Kidney capillary endothelial cell (primary cell): ENCODE results near the gene FPR2.
"Not testable (repeated sequence)": the region's sequence is repeated elsewhere in the genome, so short reads cannot be mapped to it uniquely, and the experiment has no call there.

Experiments
- DNase-seq: peaks from one replicate; pipeline ENCODE4 v3.0.0-alpha.2; 2018; ENCODE audit warnings: low spot score

Gene FPR2, protein sequence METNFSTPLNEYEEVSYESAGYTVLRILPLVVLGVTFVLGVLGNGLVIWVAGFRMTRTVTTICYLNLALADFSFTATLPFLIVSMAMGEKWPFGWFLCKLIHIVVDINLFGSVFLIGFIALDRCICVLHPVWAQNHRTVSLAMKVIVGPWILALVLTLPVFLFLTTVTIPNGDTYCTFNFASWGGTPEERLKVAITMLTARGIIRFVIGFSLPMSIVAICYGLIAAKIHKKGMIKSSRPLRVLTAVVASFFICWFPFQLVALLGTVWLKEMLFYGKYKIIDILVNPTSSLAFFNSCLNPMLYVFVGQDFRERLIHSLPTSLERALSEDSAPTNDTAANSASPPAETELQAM

GRCh38 chr19:51760697-51761356, at the start of gene FPR2:
FPR2 (plus strand) TSS chr19:51761180; CDS start chr19:51768659, 7,479 bp downstream.
- no peak for DNase-seq

- DNase-seq: no peak
Observed at GRCh38 chr19:51711702-51712101, 49.3 kb upstream of the FPR2 start.

- no peak for DNase-seq
Observed at GRCh38 chr19:51712461-51713081, 48.4 kb upstream of the FPR2 start.

DNA sequence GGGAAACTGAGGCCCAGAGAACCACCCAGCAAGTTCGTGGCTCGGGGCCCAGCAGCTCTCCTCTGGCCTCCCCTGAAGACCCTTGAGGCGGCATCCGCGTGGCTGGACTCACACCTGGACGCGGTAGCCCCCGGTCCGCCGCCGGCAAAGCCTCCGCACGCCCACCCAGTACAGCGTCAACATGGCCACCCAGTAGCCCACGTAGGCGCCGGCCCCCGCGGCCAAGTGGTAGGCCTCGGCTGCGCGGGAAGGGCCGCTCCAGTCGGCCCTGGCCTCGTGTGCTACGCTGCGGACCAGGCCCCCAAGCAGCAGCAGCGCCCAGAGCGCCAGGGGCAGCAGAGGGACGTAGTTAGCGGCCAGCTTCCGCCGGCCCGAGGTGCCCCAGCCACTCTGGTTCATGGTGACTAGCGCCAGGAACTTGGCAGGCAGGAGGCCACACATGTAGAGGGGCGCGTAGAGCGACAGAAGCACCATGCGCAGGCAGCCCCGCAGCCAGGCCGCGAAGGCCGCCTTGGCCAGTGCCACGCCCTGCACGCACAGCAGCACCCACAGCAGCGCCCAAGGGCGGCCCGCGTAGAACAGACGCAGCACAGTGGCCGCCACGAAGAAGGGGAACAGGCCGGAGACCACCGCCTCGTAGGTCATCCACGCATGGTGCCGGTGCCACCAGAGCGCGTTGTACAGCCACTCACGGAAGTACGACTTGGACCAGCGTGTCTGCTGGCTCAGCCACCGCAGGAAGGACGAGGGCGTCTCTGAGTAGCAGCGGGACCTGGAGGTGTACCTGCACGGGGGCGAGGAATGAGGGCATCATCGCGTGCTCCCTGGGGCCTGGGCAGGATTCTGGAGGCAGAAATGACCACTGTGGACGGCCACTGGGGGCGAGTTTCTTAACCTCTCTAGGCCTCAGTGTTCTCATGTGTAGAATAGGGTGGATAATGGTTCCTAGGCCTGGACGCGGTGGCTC, 47.4 kb upstream of the FPR2 start:
- DNase-seq: no peak

- DNase-seq: no peak
Observed at GRCh38 chr19:51714848-51715247, 46.1 kb upstream of the FPR2 start.

DNA sequence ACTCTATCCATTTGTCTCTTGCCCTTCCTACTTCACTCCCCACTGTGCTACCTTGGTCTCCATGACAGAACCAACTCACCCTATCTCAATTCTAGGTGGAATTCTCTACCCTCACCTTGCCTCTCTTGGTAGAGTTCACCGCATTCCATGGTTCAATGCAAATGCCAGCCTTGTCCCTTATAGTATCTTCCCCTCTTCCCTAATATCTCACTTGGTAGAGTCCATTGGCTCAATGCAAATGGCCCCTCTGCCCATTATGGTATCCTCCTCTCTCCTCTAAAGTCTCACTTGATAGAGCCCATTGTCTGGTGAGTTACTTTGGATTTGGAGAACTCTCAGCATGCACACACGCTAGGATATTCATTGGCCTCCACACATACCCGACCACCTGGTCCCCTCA, 45.1 kb upstream of the FPR2 start:
- DNase-seq: no peak

GRCh38 chr19:51716925-51717324, 44.1 kb upstream of the FPR2 start:
- no peak for DNase-seq

GRCh38 chr19:51719251-51719988, 41.6 kb upstream of the FPR2 start:
- DNase-seq: no peak

GRCh38 chr19:51721905-51722304, 39.1 kb upstream of the FPR2 start:
- no peak for DNase-seq

- no peak for DNase-seq
Observed at GRCh38 chr19:51722492-51722891, 38.5 kb upstream of the FPR2 start.

DNA sequence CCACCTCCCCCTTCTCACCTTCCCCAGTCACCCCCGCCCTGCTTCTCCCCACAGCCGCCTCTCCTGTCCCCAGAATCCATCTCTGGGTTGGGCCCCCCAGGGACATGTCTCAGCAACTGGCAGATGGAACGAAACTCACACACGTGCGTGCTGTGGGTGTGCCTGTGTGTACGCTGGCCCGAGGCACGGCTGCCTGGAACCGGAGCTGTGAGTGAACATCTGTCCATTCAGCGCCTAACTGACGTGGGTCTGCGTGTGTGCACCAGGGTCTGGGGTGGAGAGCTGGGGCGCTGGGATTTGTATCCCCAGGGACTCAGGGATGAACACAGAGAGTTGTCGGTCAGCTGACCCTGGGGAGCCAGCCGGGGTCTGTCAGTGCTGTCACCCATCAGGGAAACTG, 36.4 kb upstream of the FPR2 start:
- DNase-seq: no peak

DNA sequence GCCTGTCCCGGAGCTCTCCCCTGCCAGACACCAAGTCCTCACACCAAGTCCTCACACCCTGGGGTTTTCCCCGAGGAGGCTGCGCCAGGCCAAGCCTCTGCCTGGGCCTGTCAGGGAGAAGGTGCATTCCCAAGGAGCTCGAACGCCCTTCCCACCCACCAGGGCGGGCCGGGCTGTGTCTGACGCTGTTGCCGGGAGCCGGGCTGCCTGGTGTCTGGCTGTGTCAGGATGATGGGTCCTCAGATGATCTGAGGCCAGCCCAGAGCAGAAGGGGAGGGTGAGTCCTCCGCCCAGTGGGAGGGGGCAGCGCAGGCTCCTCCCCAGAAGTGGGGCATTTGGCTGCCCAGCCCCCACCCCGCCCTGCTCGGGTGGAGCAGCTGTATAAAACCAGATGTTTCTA, 34.9 kb upstream of the FPR2 start:
- no peak for DNase-seq

- DNase-seq: no peak
Observed at GRCh38 chr19:51727349-51727880, 33.6 kb upstream of the FPR2 start.

DNA sequence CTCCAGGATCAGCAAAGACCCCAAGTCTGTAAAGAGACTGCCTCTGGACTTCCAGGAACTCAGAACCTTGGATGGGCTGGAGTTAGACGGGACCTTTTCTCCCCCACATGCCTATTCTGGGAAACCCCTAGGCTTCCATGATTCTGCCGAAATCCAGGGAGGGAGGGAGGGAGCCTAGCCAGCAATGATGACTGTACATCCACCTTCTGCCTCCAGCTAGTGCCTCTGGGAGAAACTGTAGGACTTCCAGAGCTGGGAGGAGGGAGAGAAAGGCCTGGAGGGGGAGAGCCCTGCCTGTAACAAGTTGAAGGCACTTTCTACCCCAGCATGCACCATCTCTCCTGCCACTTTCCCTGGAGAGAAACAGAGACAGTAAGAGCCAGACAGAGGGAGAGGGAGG, 31.2 kb upstream of the FPR2 start:
- no peak for DNase-seq

- no peak for DNase-seq
Observed at GRCh38 chr19:51733742-51734522, 27.0 kb upstream of the FPR2 start.

GRCh38 chr19:51735759-51736449, 25.1 kb upstream of the FPR2 start:
- no peak for DNase-seq

GRCh38 chr19:51737389-51737788, 23.6 kb upstream of the FPR2 start:
- DNase-seq: no peak

DNA sequence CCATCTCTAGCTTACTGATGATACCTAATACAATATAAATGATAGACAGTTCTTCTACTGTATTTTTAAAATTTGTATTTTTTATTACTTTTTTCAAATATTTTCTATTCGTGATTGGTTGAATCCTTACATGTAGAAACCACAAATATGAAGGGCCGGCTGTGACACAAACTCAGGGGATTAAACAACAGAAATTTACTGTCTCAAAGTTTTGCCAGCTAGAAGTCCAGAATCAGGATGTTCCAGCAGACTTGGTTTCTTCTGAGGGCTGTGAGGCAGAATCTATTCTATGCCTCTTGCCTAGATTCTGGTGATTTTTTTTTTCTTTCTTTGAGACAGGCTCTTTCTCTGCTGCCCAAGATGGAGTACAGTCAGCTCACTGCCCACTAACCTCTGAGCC, 23.1 kb upstream of the FPR2 start:
- DNase-seq: no peak

DNA sequence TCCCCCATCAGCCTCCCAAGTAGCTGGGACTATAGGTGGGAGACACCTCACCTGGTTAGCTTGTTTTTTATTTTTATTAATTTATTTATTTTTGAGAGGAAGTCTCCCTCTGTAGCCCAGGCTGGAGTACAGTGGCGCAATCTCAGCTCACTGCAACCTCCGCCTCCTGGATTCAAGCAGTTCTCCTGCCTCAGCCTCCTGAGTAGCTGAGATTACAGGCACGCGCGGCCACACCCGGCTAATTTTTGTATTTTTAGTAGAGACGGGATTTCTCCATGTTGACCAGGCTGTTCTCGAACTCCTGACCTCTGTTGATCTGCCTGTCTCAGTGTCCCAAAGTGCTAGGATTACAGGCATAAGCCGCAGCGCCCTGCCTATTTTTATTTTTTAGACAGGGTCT, 22.5 kb upstream of the FPR2 start:
- not testable (repeated sequence) for DNase-seq
